Transverse colon (tissue), 4 donors: ENCODE results near the gene RGS13.

Experiments
- POLR2A ChIP-seq: fragments of 450-650 bp; IDR thresholded peaks from one replicate; pipeline ENCODE4 v1.6.1; 2016; ENCODE audit warnings: antibody characterized with exemption, mild to moderate bottlenecking, moderate library complexity
- POLR2AphosphoS5 ChIP-seq, 3 donors: sonication (generic); formaldehyde crosslinking; IDR thresholded peaks; one replicate each; pipeline ENCODE4 v1.6.1; 2016; ENCODE audit warnings: antibody characterized with exemption in 3 of 3
- TF ChIP-seq, protein P1 (sequence below), 5 experiments: fragments of 200-600 bp in 3 of 5; fragments of 450-650 bp in 2 of 5; sonication (generic) in 3 of 5; IDR thresholded peaks; 1 replicate in 2 of 5; 2 replicates in 3 of 5; pipeline ENCODE4 v1.5.1; 2016 to 2017; ENCODE audit warnings: antibody characterized with exemption in 5 of 5, inconsistent platforms in 3 of 5, mild to moderate bottlenecking in 2 of 5, moderate library complexity in 1 of 5

DNA sequence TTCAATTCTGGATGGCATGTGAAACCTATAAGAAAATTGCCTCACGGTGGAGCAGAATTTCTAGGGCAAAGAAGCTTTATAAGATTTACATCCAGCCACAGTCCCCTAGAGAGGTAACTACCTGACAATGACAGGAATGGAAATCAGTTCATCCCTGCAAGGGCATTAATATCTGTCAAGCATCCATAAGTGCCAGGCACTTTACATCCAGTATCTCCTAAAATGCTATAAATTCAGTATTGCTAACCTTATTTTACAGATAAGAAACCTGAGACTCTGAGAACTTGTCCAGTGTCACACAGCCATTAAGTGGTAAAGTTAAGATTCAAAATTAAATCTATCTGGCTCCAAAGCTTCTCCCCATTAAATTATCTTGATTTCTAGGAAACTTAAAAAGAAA is 22.3 kb downstream of the RGS13 start:
- TF ChIP-seq, protein P1, sequence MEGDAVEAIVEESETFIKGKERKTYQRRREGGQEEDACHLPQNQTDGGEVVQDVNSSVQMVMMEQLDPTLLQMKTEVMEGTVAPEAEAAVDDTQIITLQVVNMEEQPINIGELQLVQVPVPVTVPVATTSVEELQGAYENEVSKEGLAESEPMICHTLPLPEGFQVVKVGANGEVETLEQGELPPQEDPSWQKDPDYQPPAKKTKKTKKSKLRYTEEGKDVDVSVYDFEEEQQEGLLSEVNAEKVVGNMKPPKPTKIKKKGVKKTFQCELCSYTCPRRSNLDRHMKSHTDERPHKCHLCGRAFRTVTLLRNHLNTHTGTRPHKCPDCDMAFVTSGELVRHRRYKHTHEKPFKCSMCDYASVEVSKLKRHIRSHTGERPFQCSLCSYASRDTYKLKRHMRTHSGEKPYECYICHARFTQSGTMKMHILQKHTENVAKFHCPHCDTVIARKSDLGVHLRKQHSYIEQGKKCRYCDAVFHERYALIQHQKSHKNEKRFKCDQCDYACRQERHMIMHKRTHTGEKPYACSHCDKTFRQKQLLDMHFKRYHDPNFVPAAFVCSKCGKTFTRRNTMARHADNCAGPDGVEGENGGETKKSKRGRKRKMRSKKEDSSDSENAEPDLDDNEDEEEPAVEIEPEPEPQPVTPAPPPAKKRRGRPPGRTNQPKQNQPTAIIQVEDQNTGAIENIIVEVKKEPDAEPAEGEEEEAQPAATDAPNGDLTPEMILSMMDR (IDR thresholded peaks at IDR 0.05): no peak
- TF ChIP-seq POLR2A (no peak), POLR2AphosphoS5 (IDR thresholded peaks at IDR 0.05) (no peak)
